Kidney (tissue), 14 donors: ENCODE results near the gene CHSY1. TPM values are rescaled to one million over a fixed set of nuclear protein-coding genes. Genes with fewer than 3 reads are reported as not detected.

Experiments used
- DNase-seq, 5 donors: peaks; one replicate each; pipeline ENCODE4 v3.0.0-alpha.2; 2013 to 2020
- FAIRE-seq: peaks from 2 replicates; lab custom pipeline; 2012; peaks lifted over from hg19 to GRCh38; lab: Jason Lieb, UNC
- H3K27ac ChIP-seq, 2 donors: one replicate each; pipeline ENCODE4 v1.7.0; 2013; ENCODE audit warnings: low read depth in 2 of 2, low read length in 2 of 2, inconsistent platforms in 1 of 2
- H3K27me3 ChIP-seq: one replicate; pipeline ENCODE4 v1.7.1; 2013; ENCODE audit warnings: low read length, inconsistent platforms; ENCODE audit not compliant: control insufficient read depth, insufficient read depth
- H3K36me3 ChIP-seq, 3 donors: one replicate each; pipeline versions ENCODE4 v1.7.0 to v1.7.1; 2013; ENCODE audit warnings: low read length in 3 of 3, control low read depth in 1 of 3, inconsistent platforms in 1 of 3; ENCODE audit not compliant: insufficient read depth in 3 of 3, control insufficient read depth in 2 of 3
- H3K4me1 ChIP-seq, 3 donors: one replicate each; pipeline versions ENCODE4 v1.7.0 to v1.7.1; 2013; ENCODE audit warnings: low read length in 3 of 3, inconsistent platforms in 1 of 3, low read depth in 1 of 3; ENCODE audit not compliant: control insufficient read depth in 2 of 3, insufficient read depth in 2 of 3
- H3K4me3 ChIP-seq, 3 donors: one replicate each; pipeline versions ENCODE4 v1.7.0 to v1.8.1; 2013; ENCODE audit warnings: low read length in 3 of 3, control low read depth in 1 of 3, inconsistent platforms in 1 of 3
- H3K9ac ChIP-seq, 3 donors: one replicate each; pipeline versions ENCODE4 v1.7.0 to v1.7.1; 2013; ENCODE audit warnings: low read length in 3 of 3, control low read depth in 1 of 3, inconsistent platforms in 1 of 3
- H3K9me3 ChIP-seq, 3 donors: one replicate each; pipeline versions ENCODE4 v1.7.0 to v1.7.1; 2013; ENCODE audit warnings: low read length in 3 of 3, control low read depth in 1 of 3, inconsistent platforms in 1 of 3; ENCODE audit not compliant: control insufficient read depth in 2 of 3, insufficient read depth in 1 of 3
- CTCF ChIP-seq: IDR thresholded peaks from 3 replicates; pipeline ENCODE4 v1.5.1; 2012; ENCODE audit warnings: mild to moderate bottlenecking, moderate library complexity, borderline replicate concordance; ENCODE audit not compliant: insufficient read depth; ENCODE audit errors: extremely low read depth
- intact Hi-C: fragments of 100-400 bp; cut with DNase I; formaldehyde crosslinking; loops from one replicate; pipeline ENCODE4 v1.11.1; 2022
- polyA plus RNA-seq: library from polyadenylated mRNA; stranded (reverse); fragments of 350-450 nt; fragmentation: Illumina TruSeq; extraction: RNeasy Lipid Tissue Mini Kit (QIAGEN cat#74804); gene quantifications from one replicate; pipeline ENCODE4 v1.2.3, GENCODE V29; 2014; ENCODE audit warnings: low read depth, low replicate concordance; ENCODE audit not compliant: insufficient read depth
- total RNA-seq: library from RNA; stranded (reverse); fragmentation: NEBNext Ultra II Directional; extraction: Animal tissue kit (Norgen Biotek cat#: 25700); gene quantifications from one replicate; pipeline ENCODE4 v1.2.1, GENCODE V29; 2021
- donor health status: control.
- donor health status: control.
- donor health status: control.
- donor health status: control.
- donor health status: control.
- donor health status: DM: yes; HTN: yes; CAD: no.
- donor health status: Normal renal cell carcinoma (clear cell type).

Gene CHSY1
- total and polyA plus RNA-seq, 2 donors from 2014 or later = 7.2 to 41.6 TPM

GRCh38 chr15:101138913-101139880, 112.7 kb downstream of the CHSY1 start:
- no peaks in the 10 kb centered on the region for H3K36me3 ChIP-seq
- peaks cover 0 to 3% (median 0%) of the 10 kb centered on the region in 3 donors for H3K9me3 ChIP-seq
- TF ChIP-seq CTCF = no peak
- H3K9ac ChIP-seq = no peak overlapping the region
- FAIRE-seq (no peak), DNase-seq (peak in 4 of 5 donors; percentile 45 to 68 (median 56))
- H3K4me1 ChIP-seq = no peaks in the 10 kb centered on the region
- intact Hi-C loops = no loop called here
- H3K27me3 ChIP-seq = no peaks in the 10 kb centered on the region
- H3K4me3 ChIP-seq = no peak overlapping the region
- H3K27ac ChIP-seq = no peak overlapping the region

GRCh38 chr15:101138086-101138660, 113.7 kb downstream of the CHSY1 start:
- FAIRE-seq (no peak), DNase-seq (peak in 1 of 5 donors; percentile 32)
- H3K27ac ChIP-seq = no peak overlapping the region
- no peaks in the 10 kb centered on the region for H3K36me3 ChIP-seq
- H3K4me1 ChIP-seq = no peaks in the 10 kb centered on the region
- peaks cover 0 to 3% (median 0%) of the 10 kb centered on the region in 3 donors for H3K9me3 ChIP-seq
- no peak overlapping the region for H3K4me3 ChIP-seq
- H3K27me3 ChIP-seq = no peaks in the 10 kb centered on the region
- no peak for TF ChIP-seq CTCF
- intact Hi-C loops = no loop called here
- H3K9ac ChIP-seq = no peak overlapping the region

- H3K4me1 ChIP-seq = no peaks in the 10 kb centered on the region
- intact Hi-C loops = no loop called here
- no peak overlapping the region for H3K27ac ChIP-seq
- H3K36me3 ChIP-seq = no peaks in the 10 kb centered on the region
- no peak overlapping the region for H3K4me3 ChIP-seq
- no peak for FAIRE-seq
- TF ChIP-seq CTCF = no peak
- no peaks in the 10 kb centered on the region for H3K27me3 ChIP-seq
- H3K9ac ChIP-seq = no peak overlapping the region
- H3K9me3 ChIP-seq = peaks cover 0 to 3% (median 0%) of the 10 kb centered on the region in 3 donors
- peak in 1 of 5 donors; percentile 51 for DNase-seq
Observed at GRCh38 chr15:101137312-101137940, 114.4 kb downstream of the CHSY1 start.
